BLaER1 (cell line): Measurements from ENCODE around the gene DHX32.

Source experiments
- H3K27ac ChIP-seq: shearing (Covaris generic); formaldehyde crosslinking; 2 replicates; pipeline ENCODE4 v1.8.1; 2022
- H3K27me3 ChIP-seq: shearing (Covaris generic); formaldehyde crosslinking; 2 replicates; pipeline ENCODE4 v1.8.1; 2022
- H3K36me3 ChIP-seq: shearing (Covaris generic); formaldehyde crosslinking; 2 replicates; pipeline ENCODE4 v1.8.1; 2022
- H3K4me1 ChIP-seq: shearing (Covaris generic); formaldehyde crosslinking; 2 replicates; pipeline ENCODE4 v1.8.1; 2022
- H3K4me2 ChIP-seq: shearing (Covaris generic); formaldehyde crosslinking; 2 replicates; pipeline ENCODE4 v1.8.1; 2022
- H3K4me3 ChIP-seq: shearing (Covaris generic); formaldehyde crosslinking; 2 replicates; pipeline ENCODE4 v1.8.1; 2022
- H3K9ac ChIP-seq: shearing (Covaris generic); formaldehyde crosslinking; 2 replicates; pipeline ENCODE4 v1.8.1; 2022
- H3K9me3 ChIP-seq: shearing (Covaris generic); formaldehyde crosslinking; 2 replicates; pipeline ENCODE4 v1.8.1; 2022
- H4K20me1 ChIP-seq: shearing (Covaris generic); formaldehyde crosslinking; 2 replicates; pipeline ENCODE4 v1.8.1; 2022
- Cebpa-rat ChIP-seq: shearing (Covaris generic); IDR thresholded peaks from 2 replicates; pipeline ENCODE4 v1.8.1; 2022

DHX32 gene

DNA sequence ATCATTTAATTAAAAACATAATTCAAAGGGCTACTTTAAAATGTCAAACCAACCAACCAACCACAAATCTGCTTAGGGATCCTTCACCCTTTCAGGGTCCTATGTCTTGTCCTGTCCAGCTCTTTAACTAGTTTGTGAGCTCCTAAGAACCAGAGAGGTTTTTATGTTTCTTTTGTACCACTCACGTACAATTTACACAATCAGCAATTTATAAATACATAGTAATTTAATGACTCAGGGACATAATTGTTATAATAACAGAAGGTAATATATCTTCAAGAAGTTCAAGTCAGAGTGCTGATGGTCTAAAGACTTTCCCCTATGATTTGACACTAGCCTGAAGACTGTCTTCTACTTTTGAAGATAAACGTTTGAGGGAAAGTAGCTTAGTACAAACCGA is 16.0 kb downstream of the DHX32 start:
- H3K9ac ChIP-seq = peak overlapping the region; percentile 12; the same call in 1 of the 2 replicates

GRCh38 chr10:125859128-125859817 is 21.8 kb downstream of the DHX32 start:
- H4K20me1 ChIP-seq = no peaks in the 10 kb centered on the region
- no peaks in the 10 kb centered on the region for H3K9me3 ChIP-seq
- H3K36me3 ChIP-seq = peaks cover 37% of the 10 kb centered on the region
- H3K9ac ChIP-seq = no peak overlapping the region
- no peak overlapping the region for H3K4me3 ChIP-seq
- no peaks in the 10 kb centered on the region for H3K27me3 ChIP-seq
- H3K27ac ChIP-seq = no peak overlapping the region
- H3K4me1 ChIP-seq = peaks cover 18% of the 10 kb centered on the region
- H3K4me2 ChIP-seq = no peak overlapping the region
- TF ChIP-seq Cebpa-rat = no peak

More for the DNA sequence above, 16.0 kb downstream of the DHX32 start:
- Histone ChIP-seq H3K4me1 (peaks cover 27% of the 10 kb centered on the region), H3K4me2 (peak overlapping the region; percentile 64), H3K9me3 (no peaks in the 10 kb centered on the region), H3K27me3 (no peaks in the 10 kb centered on the region), H3K4me3 (no peak overlapping the region), H4K20me1 (0 out of 2 replicates have a peak, but pooled peaks cover 7% of the 10 kb centered on the region), H3K36me3 (peaks cover 33% of the 10 kb centered on the region), H3K27ac (0 out of 2 replicates have a peak overlapping the region, but pooled peaks have one; percentile 38)
- TF ChIP-seq Cebpa-rat = no peak

GRCh38 chr10:125857185-125857760 is 23.8 kb downstream of the DHX32 start:
- Histone ChIP-seq H4K20me1 (no peaks in the 10 kb centered on the region), H3K9me3 (no peaks in the 10 kb centered on the region), H3K36me3 (peaks cover 36% of the 10 kb centered on the region), H3K9ac (no peak overlapping the region), H3K27ac (no peak overlapping the region), H3K4me3 (no peak overlapping the region), H3K4me1 (0 out of 2 replicates have a peak, but pooled peaks cover 13% of the 10 kb centered on the region), H3K27me3 (no peaks in the 10 kb centered on the region), H3K4me2 (no peak overlapping the region)
- no peak for TF ChIP-seq Cebpa-rat

GRCh38 chr10:125852487-125852886 is 28.6 kb downstream of the DHX32 start:
- H3K9me3 ChIP-seq = no peaks in the 10 kb centered on the region
- no peak for TF ChIP-seq Cebpa-rat
- no peaks in the 10 kb centered on the region for H3K4me1 ChIP-seq
- peaks cover 73% of the 10 kb centered on the region for H3K36me3 ChIP-seq
- H3K9ac ChIP-seq = no peak overlapping the region
- H3K27me3 ChIP-seq = no peaks in the 10 kb centered on the region
- H3K4me3 ChIP-seq = no peak overlapping the region
- no peaks in the 10 kb centered on the region for H4K20me1 ChIP-seq
- H3K4me2 ChIP-seq = no peak overlapping the region
- H3K27ac ChIP-seq = no peak overlapping the region

DNA sequence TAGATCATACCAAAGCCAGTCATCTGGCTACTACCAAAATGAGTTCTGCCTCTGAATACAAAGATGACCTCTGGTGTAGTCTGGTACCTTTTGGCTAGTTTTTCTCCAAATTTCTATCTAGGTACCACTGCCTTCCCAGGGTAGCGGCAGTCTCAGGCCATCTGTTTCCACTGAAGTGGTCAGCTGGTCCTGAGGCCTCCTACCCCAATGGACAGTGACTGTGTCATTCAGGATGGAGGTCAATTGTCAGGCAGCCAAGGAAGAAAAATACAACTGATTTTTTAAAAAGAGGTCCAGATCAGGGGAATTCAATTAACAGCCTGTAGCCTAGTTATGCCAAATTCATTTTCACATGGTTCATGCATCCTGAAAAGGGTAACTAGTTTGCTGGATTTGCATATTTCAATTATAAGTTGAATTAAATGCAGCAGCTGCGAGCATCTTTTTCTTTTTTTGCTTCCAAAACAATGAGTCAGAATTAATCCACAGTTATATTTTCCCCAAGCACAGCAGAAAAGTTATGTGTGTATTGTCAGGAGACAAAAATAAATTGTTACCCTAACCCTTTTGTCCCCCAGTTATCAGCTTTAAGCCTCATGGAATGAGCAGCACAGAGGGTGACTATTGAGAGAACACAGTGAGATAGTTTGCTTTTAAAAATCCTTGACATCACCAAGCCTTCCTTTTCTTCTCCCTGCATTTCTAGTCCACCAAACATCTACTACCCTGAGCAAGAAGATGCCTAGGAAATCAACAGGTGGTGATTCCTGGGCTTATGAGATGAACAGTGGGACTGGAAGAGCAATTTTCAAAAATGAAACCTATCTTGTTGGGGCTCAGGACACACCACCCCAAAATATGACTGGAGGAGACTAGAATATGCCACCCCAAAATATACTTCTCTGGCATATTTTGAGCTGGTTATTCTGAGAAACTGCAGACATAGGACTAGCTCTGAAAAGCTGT is 30.0 kb downstream of the DHX32 start:
- no peak overlapping the region for H3K4me3 ChIP-seq
- H3K9me3 ChIP-seq = no peaks in the 10 kb centered on the region
- H3K9ac ChIP-seq = no peak overlapping the region
- H3K36me3 ChIP-seq = peaks cover 75% of the 10 kb centered on the region
- no peak overlapping the region for H3K4me2 ChIP-seq
- no peak for TF ChIP-seq Cebpa-rat
- no peaks in the 10 kb centered on the region for H3K4me1 ChIP-seq
- no peaks in the 10 kb centered on the region for H3K27me3 ChIP-seq
- no peak overlapping the region for H3K27ac ChIP-seq
- no peaks in the 10 kb centered on the region for H4K20me1 ChIP-seq

DNA sequence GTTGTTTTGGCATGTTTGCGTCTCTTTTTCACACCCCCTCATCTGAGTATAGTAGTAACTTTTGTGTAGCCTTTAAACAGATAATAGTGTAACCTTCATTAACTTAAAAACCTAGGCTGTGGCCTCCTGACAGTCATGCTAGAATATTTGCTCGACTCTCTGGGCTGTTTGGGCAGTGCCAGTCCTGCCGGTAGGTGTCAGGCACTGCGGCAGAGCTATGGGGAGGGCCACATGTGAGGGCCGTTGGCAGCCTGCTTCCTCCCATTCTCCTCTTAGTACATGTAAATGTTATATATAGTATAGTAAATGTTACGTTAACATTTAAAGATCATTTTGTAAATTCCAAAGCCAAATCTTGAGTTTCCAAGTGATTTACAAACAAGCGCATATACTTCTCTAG is 31.6 kb downstream of the DHX32 start:
- H3K36me3 ChIP-seq = peaks cover 83% of the 10 kb centered on the region
- peaks cover 13% of the 10 kb centered on the region for H4K20me1 ChIP-seq
- no peaks in the 10 kb centered on the region for H3K27me3 ChIP-seq
- no peak overlapping the region for H3K4me3 ChIP-seq
- no peak for TF ChIP-seq Cebpa-rat
- H3K9me3 ChIP-seq = no peaks in the 10 kb centered on the region
- no peak overlapping the region for H3K9ac ChIP-seq
- no peak overlapping the region for H3K4me2 ChIP-seq
- no peak overlapping the region for H3K27ac ChIP-seq
- H3K4me1 ChIP-seq = peaks cover 8% of the 10 kb centered on the region

- H3K9ac ChIP-seq = no peak overlapping the region
- H3K36me3 ChIP-seq = peaks cover 82% of the 10 kb centered on the region
- no peaks in the 10 kb centered on the region for H3K27me3 ChIP-seq
- H3K4me1 ChIP-seq = peaks cover 14% of the 10 kb centered on the region
- H3K4me2 ChIP-seq = no peak overlapping the region
- peaks cover 13% of the 10 kb centered on the region for H4K20me1 ChIP-seq
- no peak overlapping the region for H3K27ac ChIP-seq
- H3K4me3 ChIP-seq = no peak overlapping the region
- TF ChIP-seq Cebpa-rat = no peak
- H3K9me3 ChIP-seq = no peaks in the 10 kb centered on the region
These were observed 32.2 kb downstream of the DHX32 start for GRCh38 chr10:125848857-125849256.

GRCh38 chr10:125848371-125848770 is 32.7 kb downstream of the DHX32 start:
- TF ChIP-seq Cebpa-rat = no peak
- H4K20me1 ChIP-seq = peaks cover 13% of the 10 kb centered on the region
- no peaks in the 10 kb centered on the region for H3K27me3 ChIP-seq
- H3K4me3 ChIP-seq = no peak overlapping the region
- peaks cover 18% of the 10 kb centered on the region for H3K4me1 ChIP-seq
- peaks cover 86% of the 10 kb centered on the region for H3K36me3 ChIP-seq
- no peak overlapping the region for H3K4me2 ChIP-seq
- H3K9ac ChIP-seq = no peak overlapping the region
- no peaks in the 10 kb centered on the region for H3K9me3 ChIP-seq
- no peak overlapping the region for H3K27ac ChIP-seq

- no peak overlapping the region for H3K4me3 ChIP-seq
- no peak overlapping the region for H3K27ac ChIP-seq
- H3K9ac ChIP-seq = no peak overlapping the region
- peaks cover 18% of the 10 kb centered on the region for H3K4me1 ChIP-seq
- H3K4me2 ChIP-seq = no peak overlapping the region
- H3K27me3 ChIP-seq = no peaks in the 10 kb centered on the region
- peaks cover 13% of the 10 kb centered on the region for H4K20me1 ChIP-seq
- TF ChIP-seq Cebpa-rat = no peak
- no peaks in the 10 kb centered on the region for H3K9me3 ChIP-seq
- peaks cover 88% of the 10 kb centered on the region for H3K36me3 ChIP-seq
These were observed 34.2 kb downstream of the DHX32 start for GRCh38 chr10:125846894-125847293.
